Raji (cell line): ENCODE data around the gene SCUBE1.

ENCODE experiments used
- POLR2A ChIP-seq: IDR thresholded peaks from 2 replicates; pipeline ENCODE4 v1.6.1; 2011; ENCODE audit warnings: low read depth, low read length, control low read depth; ENCODE audit not compliant: insufficient read depth

SCUBE1 gene

GRCh38 chr22:43300891-43301676, 42.1 kb downstream of the SCUBE1 start:
- no peak for TF ChIP-seq POLR2A

GRCh38 chr22:43299736-43300135, 43.4 kb downstream of the SCUBE1 start:
- TF ChIP-seq POLR2A: no peak

GRCh38 chr22:43298062-43298801, 44.9 kb downstream of the SCUBE1 start:
- no peak for TF ChIP-seq POLR2A

- TF ChIP-seq POLR2A: no peak
Observed at GRCh38 chr22:43297270-43298061, 45.7 kb downstream of the SCUBE1 start.

GRCh38 chr22:43296276-43296902, 46.8 kb downstream of the SCUBE1 start:
- TF ChIP-seq POLR2A: no peak

- TF ChIP-seq POLR2A: no peak
Observed at GRCh38 chr22:43295660-43296059, 47.5 kb downstream of the SCUBE1 start.

GRCh38 chr22:43295173-43295572, 48.0 kb downstream of the SCUBE1 start:
- TF ChIP-seq POLR2A: no peak

GRCh38 chr22:43293655-43294392, 49.3 kb downstream of the SCUBE1 start:
- TF ChIP-seq POLR2A: no peak

GRCh38 chr22:43293259-43293654, 49.9 kb downstream of the SCUBE1 start:
- TF ChIP-seq POLR2A: no peak

- TF ChIP-seq POLR2A: no peak
Observed at GRCh38 chr22:43292630-43293018, 50.5 kb downstream of the SCUBE1 start.

- TF ChIP-seq POLR2A: no peak
Observed at GRCh38 chr22:43291381-43291780, 51.8 kb downstream of the SCUBE1 start.

GRCh38 chr22:43289976-43290721, 53.0 kb downstream of the SCUBE1 start:
- TF ChIP-seq POLR2A: no peak

- TF ChIP-seq POLR2A: no peak
Observed at GRCh38 chr22:43289531-43289963, 53.6 kb downstream of the SCUBE1 start.
